IPS DF 6.9 (cell line): Measurements from ENCODE around the gene DENND5A.

Experiments used
- DNase-seq: peaks from one replicate; pipeline ENCODE4 v3.0.0-alpha.2; 2013; ENCODE audit warnings: low read depth, low spot score
- H3K27ac ChIP-seq: one replicate; pipeline ENCODE4 v1.5.1; 2013; ENCODE audit warnings: low read length, control low read depth
- H3K27me3 ChIP-seq: 2 replicates; pipeline ENCODE4 v1.6.1; 2013; ENCODE audit warnings: mild to moderate bottlenecking, low read length; ENCODE audit not compliant: control insufficient read depth, insufficient read depth
- H3K36me3 ChIP-seq: 2 replicates; pipeline ENCODE4 v1.6.1; 2013; ENCODE audit warnings: low read length; ENCODE audit not compliant: control insufficient read depth, insufficient read depth
- H3K4me1 ChIP-seq: 2 replicates; pipeline ENCODE4 v1.6.1; 2013; ENCODE audit warnings: low read length; ENCODE audit not compliant: control insufficient read depth, insufficient read depth
- H3K4me3 ChIP-seq: 2 replicates; pipeline ENCODE4 v1.5.1; 2013; ENCODE audit warnings: mild to moderate bottlenecking, low read length
- H3K9me3 ChIP-seq: 2 replicates; pipeline ENCODE4 v1.6.1; 2013; ENCODE audit warnings: low read length, inconsistent platforms; ENCODE audit not compliant: control insufficient read depth, insufficient read depth
- WGBS: extraction: QIAGEN DNeasy Blood & Tissue Kit; methylation state at CpG from one replicate; pipeline ENCODE4 v1.1.7; 2013; ENCODE audit warnings: mixed read lengths, missing lambda C conversion rate; ENCODE audit not compliant: insufficient read length, insufficient coverage; 5-methylcytosine and 5-hydroxymethylcytosine counted together

DENND5A gene

GRCh38 chr11:9125185-9125886 is 139.8 kb downstream of the DENND5A start:
- H3K36me3 ChIP-seq = no peaks in the 10 kb centered on the region
- WGBS = no CpG with 5 or more reads among the region's 2 CpGs
- H3K4me3 ChIP-seq = no peak overlapping the region
- H3K27ac ChIP-seq = no peak overlapping the region
- DNase-seq = no peak
- H3K27me3 ChIP-seq = no peaks in the 10 kb centered on the region
- H3K9me3 ChIP-seq = no peaks in the 10 kb centered on the region
- H3K4me1 ChIP-seq = peaks cover 8% of the 10 kb centered on the region

- H3K4me1 ChIP-seq = peaks cover 8% of the 10 kb centered on the region
- no peak overlapping the region for H3K4me3 ChIP-seq
- no peaks in the 10 kb centered on the region for H3K27me3 ChIP-seq
- no peaks in the 10 kb centered on the region for H3K9me3 ChIP-seq
- H3K27ac ChIP-seq = no peak overlapping the region
- no peaks in the 10 kb centered on the region for H3K36me3 ChIP-seq
- no peak for DNase-seq
- WGBS = no CpG with 5 or more reads among the region's 2 CpGs
These were observed 141.4 kb downstream of the DENND5A start for GRCh38 chr11:9123595-9124304.

DNA sequence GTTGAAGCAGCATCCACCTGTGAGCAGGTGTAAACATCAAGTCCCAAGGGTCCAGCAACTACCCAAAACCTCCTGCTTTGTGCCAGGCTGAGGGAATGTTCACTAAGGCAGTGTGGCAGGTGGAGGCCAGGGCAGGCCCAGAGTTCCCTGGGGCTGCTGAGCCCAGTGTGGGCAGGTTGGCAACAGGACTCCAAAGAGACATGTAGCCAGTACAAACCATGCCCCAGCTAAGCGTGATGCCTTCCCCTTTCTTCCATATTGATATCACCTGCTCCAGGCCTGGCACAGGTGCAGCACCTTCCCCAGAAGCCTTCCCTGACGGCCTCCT is 143.7 kb downstream of the DENND5A start:
- H3K36me3 ChIP-seq = no peaks in the 10 kb centered on the region
- no peak overlapping the region for H3K4me3 ChIP-seq
- H3K27ac ChIP-seq = no peak overlapping the region
- H3K27me3 ChIP-seq = no peaks in the 10 kb centered on the region
- DNase-seq = no peak
- WGBS = no CpG with 5 or more reads among the region's 2 CpGs
- peaks cover 8% of the 10 kb centered on the region for H3K4me1 ChIP-seq
- H3K9me3 ChIP-seq = no peaks in the 10 kb centered on the region

DNA sequence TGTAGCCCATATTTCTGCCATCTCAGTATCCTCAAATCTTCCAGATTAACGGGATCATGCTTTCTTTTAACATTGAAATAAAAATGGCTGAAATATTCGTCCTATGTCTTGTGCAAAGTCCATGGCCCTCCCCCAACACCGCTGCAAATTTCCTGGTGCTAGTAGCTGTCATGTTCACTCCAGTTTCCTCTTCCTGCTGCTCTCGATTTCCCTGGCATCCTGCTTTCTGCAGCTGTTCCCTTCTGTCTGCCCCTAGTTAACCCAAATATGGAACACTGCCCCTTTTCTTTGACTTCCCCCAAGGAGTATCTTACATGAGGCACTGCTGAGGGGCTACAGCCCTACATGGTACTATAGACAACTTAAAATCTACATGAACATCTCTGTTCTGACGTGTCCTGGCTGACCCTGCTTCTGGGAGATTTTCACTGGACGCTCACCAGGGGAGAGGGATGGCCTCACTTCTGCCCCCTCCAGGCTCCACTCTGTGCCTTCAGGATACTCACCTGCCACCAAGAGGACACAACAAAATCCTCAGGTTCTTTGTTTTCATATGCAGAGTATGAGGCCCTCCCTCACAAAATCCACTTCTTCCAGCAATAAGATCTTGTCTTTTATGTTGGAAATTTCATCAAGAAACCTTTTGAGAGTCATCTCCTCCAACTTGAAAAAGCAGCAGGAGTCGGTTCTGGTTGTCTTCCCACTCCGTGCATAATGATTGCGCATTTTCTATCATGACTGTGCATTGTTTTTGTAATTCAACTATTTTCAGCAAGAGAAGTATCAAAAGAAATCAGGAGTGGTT is 144.3 kb downstream of the DENND5A start:
- no CpG with 5 or more reads among the region's 9 CpGs for WGBS
- H3K27ac ChIP-seq = no peak overlapping the region
- DNase-seq = peak; percentile 45

GRCh38 chr11:9118277-9118676 is 146.9 kb downstream of the DENND5A start:
- Histone ChIP-seq H3K27me3 (no peaks in the 10 kb centered on the region), H3K4me1 (peaks cover 8% of the 10 kb centered on the region), H3K4me3 (no peak overlapping the region), H3K9me3 (no peaks in the 10 kb centered on the region), H3K27ac (no peak overlapping the region), H3K36me3 (no peaks in the 10 kb centered on the region)
- DNase-seq = no peak
- no CpG with 5 or more reads among the region's 2 CpGs for WGBS

More for the DNA sequence above, 144.3 kb downstream of the DENND5A start:
- Histone ChIP-seq H3K36me3 (no peaks in the 10 kb centered on the region), H3K4me1 (peaks cover 8% of the 10 kb centered on the region), H3K9me3 (no peaks in the 10 kb centered on the region), H3K27me3 (no peaks in the 10 kb centered on the region), H3K4me3 (no peak overlapping the region)

DNA sequence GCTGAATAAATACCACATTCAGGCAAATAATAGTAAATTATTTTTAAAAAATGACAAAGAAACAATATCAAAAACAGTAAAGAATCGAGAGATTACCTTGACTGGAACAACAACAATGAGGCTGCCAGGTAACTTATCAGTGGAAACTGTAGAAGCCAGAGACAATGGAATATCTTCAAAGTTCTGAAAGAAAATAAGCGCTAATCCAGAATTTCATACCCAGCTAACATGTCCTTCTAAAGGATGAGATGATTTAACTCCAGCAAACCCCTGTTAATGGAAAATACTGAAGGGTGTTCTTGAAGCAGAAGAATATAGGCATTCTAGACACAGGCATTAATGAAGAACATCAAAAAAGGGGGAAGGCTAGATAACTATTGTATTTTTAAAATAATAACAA is 153.1 kb downstream of the DENND5A start:
- no CpG with 5 or more reads among the region's 2 CpGs for WGBS
- Histone ChIP-seq H3K27ac (no peak overlapping the region), H3K9me3 (no peaks in the 10 kb centered on the region), H3K4me3 (no peak overlapping the region), H3K4me1 (no peaks in the 10 kb centered on the region), H3K27me3 (no peaks in the 10 kb centered on the region), H3K36me3 (no peaks in the 10 kb centered on the region)
- DNase-seq = no peak

DNA sequence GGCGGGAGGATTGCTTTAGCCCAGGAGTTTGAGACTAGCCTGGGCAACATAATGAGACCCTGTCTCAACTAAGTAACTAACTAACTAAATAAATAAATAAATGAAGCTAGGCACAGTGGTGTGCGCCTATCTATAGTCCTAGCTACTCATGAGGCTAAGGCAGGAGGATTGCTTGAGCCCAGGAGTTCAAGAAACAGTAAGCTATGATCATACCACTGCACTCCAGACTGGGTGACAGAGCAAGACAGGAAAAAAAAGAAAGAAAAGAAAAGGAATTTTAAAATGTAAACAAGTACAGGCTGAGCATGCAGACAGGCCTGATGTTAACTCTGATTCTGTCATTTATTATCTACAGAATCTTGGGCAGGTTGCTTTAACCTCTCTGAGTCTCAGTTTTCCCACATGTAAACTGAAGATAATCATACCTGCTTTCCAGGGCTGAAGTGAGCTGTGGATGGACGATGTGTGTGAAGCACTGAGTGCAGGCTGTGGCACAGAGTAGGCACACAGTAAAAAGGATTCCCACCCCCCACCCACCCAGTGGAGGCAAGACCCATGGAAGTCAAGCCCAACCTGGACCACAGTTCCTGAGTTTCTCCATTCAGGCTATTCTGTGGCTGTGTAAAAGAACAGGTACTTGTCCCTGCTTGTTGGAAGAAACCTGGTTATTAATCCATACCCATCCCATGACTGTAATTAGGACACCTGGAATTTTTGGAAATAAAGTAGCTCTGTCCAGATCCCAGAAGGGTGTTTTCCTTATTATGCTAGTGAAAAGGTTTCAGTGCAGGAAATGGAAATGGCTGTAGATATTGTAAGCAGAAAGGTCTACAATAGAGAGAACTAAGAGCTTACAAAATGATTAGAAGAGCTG is 155.1 kb downstream of the DENND5A start:
- Histone ChIP-seq H3K27ac (no peak overlapping the region), H3K4me3 (no peak overlapping the region), H3K36me3 (no peaks in the 10 kb centered on the region), H3K4me1 (no peaks in the 10 kb centered on the region), H3K27me3 (no peaks in the 10 kb centered on the region), H3K9me3 (no peaks in the 10 kb centered on the region)
- no peak for DNase-seq
- no CpG with 5 or more reads among the region's 3 CpGs for WGBS

DNA sequence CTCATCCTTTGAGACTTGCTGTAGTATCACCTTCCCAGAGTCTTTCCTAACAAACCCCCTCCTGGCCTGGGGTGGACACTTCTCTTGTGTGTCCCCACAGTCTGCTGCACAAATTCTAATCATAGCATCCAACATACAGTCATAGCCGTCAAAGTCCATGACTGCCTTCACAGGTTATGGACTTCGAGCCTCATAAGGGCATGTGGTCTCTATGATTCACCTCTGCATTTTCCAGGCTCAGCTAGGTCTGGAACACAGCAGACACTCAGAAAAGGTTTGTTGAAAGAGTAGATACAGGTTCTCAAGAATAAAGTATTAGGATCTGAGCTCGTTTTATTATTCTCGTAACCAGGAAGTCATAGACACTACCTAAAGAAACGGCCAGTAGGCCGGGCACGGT is 160.6 kb downstream of the DENND5A start:
- WGBS = no CpG with 5 or more reads among the region's 7 CpGs
- H3K27ac ChIP-seq = no peak overlapping the region
- H3K9me3 ChIP-seq = no peaks in the 10 kb centered on the region

GRCh38 chr11:9103542-9104276 is 161.4 kb downstream of the DENND5A start:
- no peaks in the 10 kb centered on the region for H3K27me3 ChIP-seq
- no peaks in the 10 kb centered on the region for H3K4me1 ChIP-seq
- no peak for DNase-seq
- H3K4me3 ChIP-seq = no peak overlapping the region
- no peaks in the 10 kb centered on the region for H3K36me3 ChIP-seq
- H3K9me3 ChIP-seq = no peaks in the 10 kb centered on the region
- no CpG with 5 or more reads among the region's 7 CpGs for WGBS
- no peak overlapping the region for H3K27ac ChIP-seq

More for the DNA sequence above, 160.6 kb downstream of the DENND5A start:
- no peaks in the 10 kb centered on the region for H3K4me1 ChIP-seq
- H3K4me3 ChIP-seq = no peak overlapping the region
- H3K36me3 ChIP-seq = no peaks in the 10 kb centered on the region
- DNase-seq = no peak
- H3K27me3 ChIP-seq = no peaks in the 10 kb centered on the region
